ENCODE results near the gene RAB5B. TPM values are rescaled to one million over a fixed set of nuclear protein-coding genes. Genes with fewer than 3 reads are reported as not detected.

The RAB5B gene
- polyA plus RNA-seq, 1 donor (not counting 4 experiments of a cell fraction or from before 2014, with no cell fraction given): 138 TPM

DNA sequence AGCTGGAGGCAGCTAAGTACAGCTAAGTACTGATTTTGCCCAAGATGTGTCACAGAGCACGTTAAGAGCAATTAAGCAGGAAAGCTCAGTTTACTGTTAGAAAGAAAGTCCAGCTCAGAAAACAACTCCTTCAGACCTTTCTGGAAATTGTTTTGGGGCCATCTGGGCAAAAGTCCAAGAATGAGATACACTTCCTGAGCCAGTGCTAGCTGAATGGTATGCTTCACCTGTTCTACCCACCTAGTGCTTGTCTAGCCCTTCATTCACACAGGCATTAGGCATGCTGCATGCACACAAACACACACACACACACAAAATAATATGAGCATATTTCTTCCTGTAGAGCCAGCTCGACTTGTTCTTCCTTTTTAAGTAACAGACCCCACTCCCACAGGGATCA is 40.3 kb downstream of the RAB5B start:
- Histone ChIP-seq H3K9me1 (ENCODE audit: control insufficient read depth, extremely low read depth, insufficient read depth, low read length) (no peaks in the 10 kb centered on the region), H3K27me3 (ENCODE audit: control insufficient read depth, extremely low read depth, insufficient read depth, low read length) (no peaks in the 10 kb centered on the region), H3K9ac (ENCODE audit: control insufficient read depth, extremely low read depth, insufficient read depth, low read length) (no peak overlapping the region), H3K4me1 (ENCODE audit: control insufficient read depth, extremely low read depth, insufficient read depth, low read length) (no peaks in the 10 kb centered on the region), H3K27ac (ENCODE audit: control insufficient read depth, insufficient read depth, low read length) (no peak overlapping the region), H3K9me3 (ENCODE audit: control insufficient read depth, low read depth, low read length) (no peaks in the 10 kb centered on the region), H3K4me2 (ENCODE audit: control insufficient read depth, extremely low read depth, insufficient read depth, low read depth, low read length) (no peak overlapping the region), H2AFZ (ENCODE audit: control insufficient read depth, low read length) (no peak overlapping the region), H3K36me3 (ENCODE audit: control insufficient read depth in 2 of 2, extremely low read depth in 1 of 2, insufficient read depth in 2 of 2, low read length in 2 of 2) (no peaks in the 10 kb centered on the region), H3K4me3 (ENCODE audit: control insufficient read depth in 2 of 3, extremely low read depth in 1 of 3, insufficient read depth in 2 of 3, low read depth in 1 of 3, low read length in 3 of 3) (no peak overlapping the region), H3K79me2 (ENCODE audit: control insufficient read depth, insufficient read depth, low read length) (no peaks in the 10 kb centered on the region), H4K20me1 (ENCODE audit: control insufficient read depth, extremely low read depth, insufficient read depth, low read length) (no peaks in the 10 kb centered on the region)
- no peak for TF ChIP-seq EZH2 (IDR thresholded peaks at IDR 0.05; ENCODE audit: low read length)
- TF ChIP-seq, protein P1, sequence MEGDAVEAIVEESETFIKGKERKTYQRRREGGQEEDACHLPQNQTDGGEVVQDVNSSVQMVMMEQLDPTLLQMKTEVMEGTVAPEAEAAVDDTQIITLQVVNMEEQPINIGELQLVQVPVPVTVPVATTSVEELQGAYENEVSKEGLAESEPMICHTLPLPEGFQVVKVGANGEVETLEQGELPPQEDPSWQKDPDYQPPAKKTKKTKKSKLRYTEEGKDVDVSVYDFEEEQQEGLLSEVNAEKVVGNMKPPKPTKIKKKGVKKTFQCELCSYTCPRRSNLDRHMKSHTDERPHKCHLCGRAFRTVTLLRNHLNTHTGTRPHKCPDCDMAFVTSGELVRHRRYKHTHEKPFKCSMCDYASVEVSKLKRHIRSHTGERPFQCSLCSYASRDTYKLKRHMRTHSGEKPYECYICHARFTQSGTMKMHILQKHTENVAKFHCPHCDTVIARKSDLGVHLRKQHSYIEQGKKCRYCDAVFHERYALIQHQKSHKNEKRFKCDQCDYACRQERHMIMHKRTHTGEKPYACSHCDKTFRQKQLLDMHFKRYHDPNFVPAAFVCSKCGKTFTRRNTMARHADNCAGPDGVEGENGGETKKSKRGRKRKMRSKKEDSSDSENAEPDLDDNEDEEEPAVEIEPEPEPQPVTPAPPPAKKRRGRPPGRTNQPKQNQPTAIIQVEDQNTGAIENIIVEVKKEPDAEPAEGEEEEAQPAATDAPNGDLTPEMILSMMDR (optimal IDR thresholded peaks at IDR 0.05 in 1 of 3, IDR thresholded peaks at IDR 0.05 in 1 of 3, conservative IDR thresholded peaks at IDR 0.05 in 1 of 3; ENCODE audit: extremely low read depth in 1 of 3, insufficient read depth in 2 of 3, low read length in 3 of 3): no peak
- dilution Hi-C loops (cut with MboI; ENCODE audit: extremely low pct_ligation_motif_present, low sequenced_read_pairs): no loop called here
- no peak for DNase-seq (ENCODE audit: low read depth, low spot score)
- no peak for FAIRE-seq

DNA sequence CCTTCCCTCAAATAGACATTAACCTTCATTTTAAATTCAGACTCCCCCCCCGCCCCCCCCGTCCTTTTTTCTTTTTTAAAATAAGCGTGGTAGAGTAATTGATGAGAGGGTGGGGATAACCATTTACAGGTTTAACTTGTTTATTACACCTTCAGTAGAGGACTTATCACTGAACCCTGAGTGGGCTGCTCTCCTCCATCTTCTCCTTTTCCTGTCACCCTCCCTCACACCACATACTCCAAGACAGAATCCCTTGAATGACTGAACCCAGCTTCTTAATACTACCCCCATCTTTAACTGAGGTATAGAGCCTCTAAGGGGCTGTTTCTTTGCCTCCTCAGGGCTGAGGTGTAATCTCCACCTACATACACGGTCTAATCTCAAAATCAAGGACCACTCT is 43.3 kb downstream of the RAB5B start:
- H3K79me2 ChIP-seq (ENCODE audit: control insufficient read depth, insufficient read depth, low read length): no peaks in the 10 kb centered on the region
- no peak overlapping the region for H3K9ac ChIP-seq (ENCODE audit: control insufficient read depth, extremely low read depth, insufficient read depth, low read length)
- no peak for FAIRE-seq
- TF ChIP-seq EZH2 (IDR thresholded peaks at IDR 0.05; ENCODE audit: low read length): no peak
- TF ChIP-seq, protein P1 (optimal IDR thresholded peaks at IDR 0.05 in 1 of 3, IDR thresholded peaks at IDR 0.05 in 1 of 3, conservative IDR thresholded peaks at IDR 0.05 in 1 of 3; ENCODE audit: extremely low read depth in 1 of 3, insufficient read depth in 2 of 3, low read length in 3 of 3): no peak
- DNase-seq (ENCODE audit: low read depth, low spot score): no peak
- H3K27ac ChIP-seq (ENCODE audit: control insufficient read depth, insufficient read depth, low read length): no peak overlapping the region
- H3K9me3 ChIP-seq (ENCODE audit: control insufficient read depth, low read depth, low read length): no peaks in the 10 kb centered on the region
- no peak overlapping the region for H3K4me2 ChIP-seq (ENCODE audit: control insufficient read depth, extremely low read depth, insufficient read depth, low read depth, low read length)
- no peaks in the 10 kb centered on the region for H3K4me1 ChIP-seq (ENCODE audit: control insufficient read depth, extremely low read depth, insufficient read depth, low read length)
- no peak overlapping the region for H2AFZ ChIP-seq (ENCODE audit: control insufficient read depth, low read length)
- no peak overlapping the region for H3K4me3 ChIP-seq (ENCODE audit: control insufficient read depth in 2 of 3, extremely low read depth in 1 of 3, insufficient read depth in 2 of 3, low read depth in 1 of 3, low read length in 3 of 3)
- H3K9me1 ChIP-seq (ENCODE audit: control insufficient read depth, extremely low read depth, insufficient read depth, low read length): no peaks in the 10 kb centered on the region
- no peaks in the 10 kb centered on the region for H3K27me3 ChIP-seq (ENCODE audit: control insufficient read depth, extremely low read depth, insufficient read depth, low read length)
- H3K36me3 ChIP-seq (ENCODE audit: control insufficient read depth in 2 of 2, extremely low read depth in 1 of 2, insufficient read depth in 2 of 2, low read length in 2 of 2): no peaks in the 10 kb centered on the region
- no peaks in the 10 kb centered on the region for H4K20me1 ChIP-seq (ENCODE audit: control insufficient read depth, extremely low read depth, insufficient read depth, low read length)
- dilution Hi-C loops (cut with MboI; ENCODE audit: extremely low pct_ligation_motif_present, low sequenced_read_pairs): no loop called here

Measured in keratinocyte (primary cell).